ENCODE results near the gene POU3F2.

The POU3F2 gene

GRCh38 chr6:98827295-98828159, 6.8 kb upstream of the POU3F2 start (continued):
- TF ChIP-seq PBX3 (CRISPR knock-in tag; IDR thresholded peaks at IDR 0.05) (no peak), ZNF707 (tag by site-specific recombination; IDR thresholded peaks at IDR 0.05) (no peak), HOXA7 (CRISPR knock-in tag; IDR thresholded peaks at IDR 0.05; ENCODE audit: borderline replicate concordance) (no peak), ZNF529 (tag by site-specific recombination; IDR thresholded peaks at IDR 0.05; ENCODE audit: insufficient replicate concordance) (no peak)

GRCh38 chr6:98828211-98828788, 6.1 kb upstream of the POU3F2 start:
- Histone ChIP-seq H3K36me3 (ENCODE audit: control insufficient read depth in 2 of 2, insufficient read depth in 1 of 2, low read length in 2 of 2) (no peaks in the 10 kb centered on the region), H3K9me3 (ENCODE audit: control insufficient read depth, insufficient read depth, low read depth, low read length) (no peaks in the 10 kb centered on the region), H3K4me3 (ENCODE audit: low read depth, low read length) (no peak overlapping the region), H3K27ac (ENCODE audit: extremely low read depth, low read depth, low read length) (no peak overlapping the region), H3K4me1 (ENCODE audit: control insufficient read depth, insufficient read depth, low read length) (peaks cover 8% of the 10 kb centered on the region)
- ChIA-PET POLR2A (no interaction called here), CTCF (no interaction called here)
- TF ChIP-seq HOXD13 (CRISPR knock-in tag; IDR thresholded peaks at IDR 0.05; ENCODE audit: borderline replicate concordance) (no peak), ZNF677 (tag by site-specific recombination; IDR thresholded peaks at IDR 0.05) (no peak), ZNF701 (tag by site-specific recombination; IDR thresholded peaks at IDR 0.05) (no peak), ZNF433 (tag by site-specific recombination; IDR thresholded peaks at IDR 0.05; ENCODE audit: low read depth) (no peak), KLF16 (tag by site-specific recombination; IDR thresholded peaks at IDR 0.05) (no peak), ZNF24 (tag by site-specific recombination; IDR thresholded peaks at IDR 0.05) (no peak), ZNF670 (tag by site-specific recombination; IDR thresholded peaks at IDR 0.05; ENCODE audit: low read depth) (no peak), ZNF660 (tag by site-specific recombination; IDR thresholded peaks at IDR 0.05) (no peak), ZNF140 (tag by site-specific recombination; IDR thresholded peaks at IDR 0.05) (no peak), MZF1 (tag by site-specific recombination; IDR thresholded peaks at IDR 0.05; ENCODE audit: borderline replicate concordance) (no peak), ZNF221 (tag by site-specific recombination; IDR thresholded peaks at IDR 0.05; ENCODE audit: borderline replicate concordance) (no peak)
- TF ChIP-seq, protein P1, sequence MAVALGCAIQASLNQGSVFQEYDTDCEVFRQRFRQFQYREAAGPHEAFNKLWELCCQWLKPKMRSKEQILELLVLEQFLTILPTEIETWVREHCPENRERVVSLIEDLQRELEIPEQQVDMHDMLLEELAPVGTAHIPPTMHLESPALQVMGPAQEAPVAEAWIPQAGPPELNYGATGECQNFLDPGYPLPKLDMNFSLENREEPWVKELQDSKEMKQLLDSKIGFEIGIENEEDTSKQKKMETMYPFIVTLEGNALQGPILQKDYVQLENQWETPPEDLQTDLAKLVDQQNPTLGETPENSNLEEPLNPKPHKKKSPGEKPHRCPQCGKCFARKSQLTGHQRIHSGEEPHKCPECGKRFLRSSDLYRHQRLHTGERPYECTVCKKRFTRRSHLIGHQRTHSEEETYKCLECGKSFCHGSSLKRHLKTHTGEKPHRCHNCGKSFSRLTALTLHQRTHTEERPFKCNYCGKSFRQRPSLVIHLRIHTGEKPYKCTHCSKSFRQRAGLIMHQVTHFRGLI (tag by site-specific recombination; IDR thresholded peaks at IDR 0.05): no peak
- TF ChIP-seq, protein P2, sequence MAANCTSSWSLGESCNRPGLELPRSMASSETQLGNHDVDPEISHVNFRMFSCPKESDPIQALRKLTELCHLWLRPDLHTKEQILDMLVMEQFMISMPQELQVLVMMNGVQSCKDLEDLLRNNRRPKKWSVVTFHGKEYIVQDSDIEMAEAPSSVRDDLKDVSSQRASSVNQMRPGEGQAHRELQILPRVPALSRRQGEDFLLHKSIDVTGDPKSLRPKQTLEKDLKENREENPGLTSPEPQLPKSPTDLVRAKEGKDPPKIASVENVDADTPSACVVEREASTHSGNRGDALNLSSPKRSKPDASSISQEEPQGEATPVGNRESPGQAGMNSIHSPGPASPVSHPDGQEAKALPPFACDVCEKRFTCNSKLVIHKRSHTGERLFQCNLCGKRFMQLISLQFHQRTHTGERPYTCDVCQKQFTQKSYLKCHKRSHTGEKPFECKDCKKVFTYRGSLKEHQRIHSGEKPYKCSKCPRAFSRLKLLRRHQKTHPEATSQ (tag by site-specific recombination; IDR thresholded peaks at IDR 0.05): no peak
- TF ChIP-seq, protein P3, sequence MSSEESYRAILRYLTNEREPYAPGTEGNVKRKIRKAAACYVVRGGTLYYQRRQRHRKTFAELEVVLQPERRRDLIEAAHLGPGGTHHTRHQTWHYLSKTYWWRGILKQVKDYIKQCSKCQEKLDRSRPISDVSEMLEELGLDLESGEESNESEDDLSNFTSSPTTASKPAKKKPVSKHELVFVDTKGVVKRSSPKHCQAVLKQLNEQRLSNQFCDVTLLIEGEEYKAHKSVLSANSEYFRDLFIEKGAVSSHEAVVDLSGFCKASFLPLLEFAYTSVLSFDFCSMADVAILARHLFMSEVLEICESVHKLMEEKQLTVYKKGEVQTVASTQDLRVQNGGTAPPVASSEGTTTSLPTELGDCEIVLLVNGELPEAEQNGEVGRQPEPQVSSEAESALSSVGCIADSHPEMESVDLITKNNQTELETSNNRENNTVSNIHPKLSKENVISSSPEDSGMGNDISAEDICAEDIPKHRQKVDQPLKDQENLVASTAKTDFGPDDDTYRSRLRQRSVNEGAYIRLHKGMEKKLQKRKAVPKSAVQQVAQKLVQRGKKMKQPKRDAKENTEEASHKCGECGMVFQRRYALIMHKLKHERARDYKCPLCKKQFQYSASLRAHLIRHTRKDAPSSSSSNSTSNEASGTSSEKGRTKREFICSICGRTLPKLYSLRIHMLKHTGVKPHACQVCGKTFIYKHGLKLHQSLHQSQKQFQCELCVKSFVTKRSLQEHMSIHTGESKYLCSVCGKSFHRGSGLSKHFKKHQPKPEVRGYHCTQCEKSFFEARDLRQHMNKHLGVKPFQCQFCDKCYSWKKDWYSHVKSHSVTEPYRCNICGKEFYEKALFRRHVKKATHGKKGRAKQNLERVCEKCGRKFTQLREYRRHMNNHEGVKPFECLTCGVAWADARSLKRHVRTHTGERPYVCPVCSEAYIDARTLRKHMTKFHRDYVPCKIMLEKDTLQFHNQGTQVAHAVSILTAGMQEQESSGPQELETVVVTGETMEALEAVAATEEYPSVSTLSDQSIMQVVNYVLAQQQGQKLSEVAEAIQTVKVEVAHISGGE (tag by site-specific recombination; conservative IDR thresholded peaks at IDR 0.05; ENCODE audit: low read depth): no peak
